B cell (primary cell): Measurements from ENCODE around the gene TRIM29.

Experiments
- CTCF ChIP-seq: fragments of 200-600 bp; IDR thresholded peaks from one replicate; pipeline ENCODE4 v1.8.0; 2022; ENCODE audit warnings: antibody characterized with exemption, mild to moderate bottlenecking
- EZH2 ChIP-seq: IDR thresholded peaks from 2 replicates; pipeline ENCODE4 v1.6.1; 2012; ENCODE audit warnings: borderline replicate concordance, low read depth, mild to moderate bottlenecking, moderate library complexity, low read length; ENCODE audit not compliant: insufficient read depth, poor library complexity, severe bottlenecking

- TF ChIP-seq CTCF, result no peak
- TF ChIP-seq EZH2, result no peak
Measured at GRCh38 chr11:120147950-120148270, 10.0 kb upstream of the TRIM29 start.
